Breast epithelium (tissue), 3 donors: ENCODE results near the gene LRRC1.

Experiments
- POLR2A ChIP-seq: fragments of 450-650 bp; IDR thresholded peaks from one replicate; pipeline ENCODE4 v1.6.1; 2016; ENCODE audit warnings: antibody characterized with exemption, mild to moderate bottlenecking, moderate library complexity
- POLR2AphosphoS5 ChIP-seq, 3 donors: sonication (generic); formaldehyde crosslinking; IDR thresholded peaks; one replicate each; pipeline ENCODE4 v1.6.1; 2017; ENCODE audit warnings: antibody characterized with exemption in 3 of 3
- TF ChIP-seq, protein P1 (sequence below), 3 donors: fragments of 450-650 bp; IDR thresholded peaks; one replicate each; pipeline ENCODE4 v1.5.1; 2016 to 2017; ENCODE audit warnings: antibody characterized with exemption in 3 of 3, mild to moderate bottlenecking in 3 of 3, moderate library complexity in 3 of 3

DNA sequence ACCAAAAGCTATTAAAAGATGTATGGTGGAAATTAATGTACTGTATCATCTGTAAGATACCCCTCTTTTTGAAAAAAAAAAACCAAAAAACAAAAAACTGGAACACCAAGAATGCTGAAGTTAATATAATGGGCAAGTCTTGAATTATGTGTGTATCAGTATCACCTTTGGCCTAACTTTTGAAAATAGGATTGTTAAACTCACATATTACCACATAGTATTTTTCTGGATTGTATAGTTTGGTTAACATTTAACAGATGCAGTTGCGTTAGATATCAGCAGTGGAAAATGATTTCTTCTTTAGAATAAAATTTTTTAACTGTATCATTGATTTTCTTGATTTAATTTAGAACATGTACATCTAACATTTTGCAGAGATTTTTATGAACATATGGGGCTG lies 118.5 kb downstream of the LRRC1 start:
- TF ChIP-seq POLR2AphosphoS5 (IDR thresholded peaks at IDR 0.05), result no peak
- TF ChIP-seq, protein P1, sequence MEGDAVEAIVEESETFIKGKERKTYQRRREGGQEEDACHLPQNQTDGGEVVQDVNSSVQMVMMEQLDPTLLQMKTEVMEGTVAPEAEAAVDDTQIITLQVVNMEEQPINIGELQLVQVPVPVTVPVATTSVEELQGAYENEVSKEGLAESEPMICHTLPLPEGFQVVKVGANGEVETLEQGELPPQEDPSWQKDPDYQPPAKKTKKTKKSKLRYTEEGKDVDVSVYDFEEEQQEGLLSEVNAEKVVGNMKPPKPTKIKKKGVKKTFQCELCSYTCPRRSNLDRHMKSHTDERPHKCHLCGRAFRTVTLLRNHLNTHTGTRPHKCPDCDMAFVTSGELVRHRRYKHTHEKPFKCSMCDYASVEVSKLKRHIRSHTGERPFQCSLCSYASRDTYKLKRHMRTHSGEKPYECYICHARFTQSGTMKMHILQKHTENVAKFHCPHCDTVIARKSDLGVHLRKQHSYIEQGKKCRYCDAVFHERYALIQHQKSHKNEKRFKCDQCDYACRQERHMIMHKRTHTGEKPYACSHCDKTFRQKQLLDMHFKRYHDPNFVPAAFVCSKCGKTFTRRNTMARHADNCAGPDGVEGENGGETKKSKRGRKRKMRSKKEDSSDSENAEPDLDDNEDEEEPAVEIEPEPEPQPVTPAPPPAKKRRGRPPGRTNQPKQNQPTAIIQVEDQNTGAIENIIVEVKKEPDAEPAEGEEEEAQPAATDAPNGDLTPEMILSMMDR (IDR thresholded peaks at IDR 0.05), result no peak
- TF ChIP-seq POLR2A, result no peak
